ENCODE data around the gene KLHL29.

KLHL29 gene

GRCh38 chr2:23475036-23475435 lies 90.1 kb downstream of the KLHL29 start:
- DNase-seq (ENCODE audit: insufficient read length, low spot score), result no peak
- FAIRE-seq, result no peak

GRCh38 chr2:23475473-23475872 lies 90.5 kb downstream of the KLHL29 start:
- TF ChIP-seq, protein P1, sequence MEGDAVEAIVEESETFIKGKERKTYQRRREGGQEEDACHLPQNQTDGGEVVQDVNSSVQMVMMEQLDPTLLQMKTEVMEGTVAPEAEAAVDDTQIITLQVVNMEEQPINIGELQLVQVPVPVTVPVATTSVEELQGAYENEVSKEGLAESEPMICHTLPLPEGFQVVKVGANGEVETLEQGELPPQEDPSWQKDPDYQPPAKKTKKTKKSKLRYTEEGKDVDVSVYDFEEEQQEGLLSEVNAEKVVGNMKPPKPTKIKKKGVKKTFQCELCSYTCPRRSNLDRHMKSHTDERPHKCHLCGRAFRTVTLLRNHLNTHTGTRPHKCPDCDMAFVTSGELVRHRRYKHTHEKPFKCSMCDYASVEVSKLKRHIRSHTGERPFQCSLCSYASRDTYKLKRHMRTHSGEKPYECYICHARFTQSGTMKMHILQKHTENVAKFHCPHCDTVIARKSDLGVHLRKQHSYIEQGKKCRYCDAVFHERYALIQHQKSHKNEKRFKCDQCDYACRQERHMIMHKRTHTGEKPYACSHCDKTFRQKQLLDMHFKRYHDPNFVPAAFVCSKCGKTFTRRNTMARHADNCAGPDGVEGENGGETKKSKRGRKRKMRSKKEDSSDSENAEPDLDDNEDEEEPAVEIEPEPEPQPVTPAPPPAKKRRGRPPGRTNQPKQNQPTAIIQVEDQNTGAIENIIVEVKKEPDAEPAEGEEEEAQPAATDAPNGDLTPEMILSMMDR (IDR thresholded peaks at IDR 0.05; ENCODE audit: insufficient read depth, missing control alignments), result no peak
- FAIRE-seq (no peak), DNase-seq (ENCODE audit: insufficient read length, low spot score) (no peak)

More at GRCh38 chr2:23475036-23475435, 90.1 kb downstream of the KLHL29 start:
- TF ChIP-seq, protein P1 (IDR thresholded peaks at IDR 0.05; ENCODE audit: insufficient read depth, missing control alignments), result no peak

- DNase-seq (ENCODE audit: insufficient read length, low spot score) (no peak), FAIRE-seq (no peak)
- TF ChIP-seq, protein P1 (IDR thresholded peaks at IDR 0.05; ENCODE audit: insufficient read depth, missing control alignments), result no peak
These were observed 91.8 kb downstream of the KLHL29 start for GRCh38 chr2:23476786-23477185.

DNA sequence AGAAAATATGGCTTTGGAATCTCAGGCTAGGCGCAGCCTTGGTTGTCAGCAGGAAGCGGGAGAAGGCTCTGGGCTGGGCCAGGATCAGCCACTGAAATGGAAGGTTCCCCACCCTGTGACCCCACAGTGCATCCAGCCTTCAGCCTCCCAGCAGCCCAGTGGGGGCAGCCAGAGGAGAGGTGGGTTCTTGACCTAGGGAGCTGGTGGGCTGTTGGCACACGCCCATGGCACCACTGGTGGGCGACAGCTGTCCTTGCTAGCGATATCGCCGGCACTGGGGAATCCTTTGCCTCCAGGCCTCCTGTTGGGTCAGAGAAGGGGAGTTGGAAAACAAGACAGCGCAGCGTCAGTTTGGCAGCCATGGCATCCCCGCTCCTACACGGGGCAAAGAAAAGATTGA lies 92.4 kb downstream of the KLHL29 start:
- no peak for FAIRE-seq
- TF ChIP-seq, protein P1 (IDR thresholded peaks at IDR 0.05; ENCODE audit: insufficient read depth, missing control alignments), result no peak

DNA sequence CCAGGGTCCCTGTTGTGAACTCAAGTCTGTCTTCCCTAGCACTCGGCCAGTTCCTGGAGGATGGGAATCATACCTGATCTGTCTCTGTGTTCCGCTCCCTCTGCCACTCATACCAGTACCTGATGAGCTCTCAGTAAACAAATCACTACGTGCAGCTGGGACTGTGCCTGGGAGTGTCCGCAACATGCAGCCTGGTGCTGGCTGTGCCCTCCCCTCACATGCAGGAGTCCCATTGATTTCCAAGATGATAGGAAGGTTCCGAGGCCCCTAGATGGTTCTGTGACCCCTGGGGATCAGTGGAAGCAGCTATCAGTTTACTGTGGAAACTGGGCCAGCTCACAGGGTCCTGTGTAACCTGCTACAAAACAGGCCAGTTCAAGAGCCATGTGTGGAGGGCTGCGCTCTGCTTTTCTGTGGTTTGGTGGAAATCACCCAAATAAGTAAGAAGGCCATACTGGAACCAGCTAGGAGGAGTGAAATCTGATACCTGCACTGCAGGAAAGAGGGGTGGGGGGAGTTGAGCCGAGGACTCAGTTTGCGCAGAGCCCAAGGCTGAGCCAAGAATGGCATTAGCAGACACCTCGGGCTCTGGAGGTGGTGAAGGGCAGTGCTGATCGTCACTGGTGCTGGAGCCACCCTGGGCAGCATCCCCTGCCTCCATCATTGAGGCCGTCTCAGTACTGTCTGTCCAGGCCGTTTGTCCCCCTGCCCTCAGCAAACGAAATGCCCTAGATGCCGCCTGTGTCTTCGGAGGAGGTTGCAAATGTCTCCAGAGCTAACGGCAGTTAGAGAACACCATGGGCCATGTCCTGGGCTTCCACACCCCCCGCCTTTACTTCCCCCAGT lies 93.3 kb downstream of the KLHL29 start:
- no peak for DNase-seq (ENCODE audit: insufficient read length, low spot score)
- TF ChIP-seq, protein P1 (IDR thresholded peaks at IDR 0.05; ENCODE audit: insufficient read depth, missing control alignments), result no peak
- FAIRE-seq, result no peak

More for the DNA sequence above, 92.4 kb downstream of the KLHL29 start:
- DNase-seq (ENCODE audit: insufficient read length, low spot score), result no peak

DNA sequence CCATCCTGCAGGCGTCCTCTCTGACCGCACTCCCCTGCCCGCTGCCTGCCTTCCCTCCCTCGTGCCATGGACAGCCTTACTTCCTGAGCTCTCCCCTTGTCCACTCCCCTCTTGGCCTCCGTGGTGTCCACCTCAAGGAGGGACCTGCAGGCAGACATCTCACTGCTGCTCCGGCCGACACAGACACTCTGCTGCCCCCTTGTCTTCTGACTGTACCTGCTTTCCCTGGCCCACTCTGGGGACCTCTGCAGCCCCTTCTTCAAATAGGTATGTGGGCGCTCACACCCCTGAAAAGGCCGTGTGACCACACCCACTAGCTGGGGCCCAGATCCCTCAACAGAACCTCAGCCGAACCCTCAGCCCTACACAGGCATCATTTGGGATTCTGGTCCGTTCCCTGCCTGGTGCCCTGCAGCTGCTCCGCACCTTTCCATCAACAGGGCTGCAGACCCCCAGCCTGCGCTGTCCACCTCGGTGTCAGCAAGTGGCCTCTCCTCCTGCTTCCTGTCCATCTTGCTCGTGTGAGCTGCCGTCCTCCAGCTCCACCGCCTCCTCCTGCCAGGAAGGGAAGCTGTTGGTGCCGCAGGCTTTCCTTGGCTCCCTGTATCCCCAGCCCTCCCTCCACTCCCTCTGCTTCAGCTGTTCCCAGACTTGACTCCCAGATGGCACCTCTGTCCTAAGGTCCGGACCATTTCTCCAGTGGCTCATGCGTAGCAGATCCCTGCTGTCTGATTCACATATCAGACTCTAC lies 94.1 kb downstream of the KLHL29 start:
- DNase-seq (ENCODE audit: insufficient read length, low spot score), result no peak
- FAIRE-seq, result no peak
- TF ChIP-seq, protein P1 (IDR thresholded peaks at IDR 0.05; ENCODE audit: insufficient read depth, missing control alignments), result no peak

All from D721Med (cell line).